ENCODE measurements around the gene TSPAN8. TPM values are rescaled to one million over a fixed set of nuclear protein-coding genes. Genes with fewer than 3 reads are reported as not detected.
A peak's percentile ranks its signal among the peaks of the same experiment; 100 is the strongest.

The TSPAN8 gene
- total RNA-seq, 2 donors from 2014 or later: 36.3 to 240 TPM

- no peaks in the 10 kb centered on the region for H3K4me1 ChIP-seq (replicated peaks)
- intact Hi-C loops (cut with DNase I): no loop called here
- no peak overlapping the region for H3K4me3 ChIP-seq
- WGBS: 67% methylated on average over 5 of the region's 5 CpGs
- TF ChIP-seq POLR2A (IDR thresholded peaks at IDR 0.05): no peak
- TF ChIP-seq POLR2AphosphoS5 (IDR thresholded peaks at IDR 0.05): no peak
- TF ChIP-seq, protein P1, sequence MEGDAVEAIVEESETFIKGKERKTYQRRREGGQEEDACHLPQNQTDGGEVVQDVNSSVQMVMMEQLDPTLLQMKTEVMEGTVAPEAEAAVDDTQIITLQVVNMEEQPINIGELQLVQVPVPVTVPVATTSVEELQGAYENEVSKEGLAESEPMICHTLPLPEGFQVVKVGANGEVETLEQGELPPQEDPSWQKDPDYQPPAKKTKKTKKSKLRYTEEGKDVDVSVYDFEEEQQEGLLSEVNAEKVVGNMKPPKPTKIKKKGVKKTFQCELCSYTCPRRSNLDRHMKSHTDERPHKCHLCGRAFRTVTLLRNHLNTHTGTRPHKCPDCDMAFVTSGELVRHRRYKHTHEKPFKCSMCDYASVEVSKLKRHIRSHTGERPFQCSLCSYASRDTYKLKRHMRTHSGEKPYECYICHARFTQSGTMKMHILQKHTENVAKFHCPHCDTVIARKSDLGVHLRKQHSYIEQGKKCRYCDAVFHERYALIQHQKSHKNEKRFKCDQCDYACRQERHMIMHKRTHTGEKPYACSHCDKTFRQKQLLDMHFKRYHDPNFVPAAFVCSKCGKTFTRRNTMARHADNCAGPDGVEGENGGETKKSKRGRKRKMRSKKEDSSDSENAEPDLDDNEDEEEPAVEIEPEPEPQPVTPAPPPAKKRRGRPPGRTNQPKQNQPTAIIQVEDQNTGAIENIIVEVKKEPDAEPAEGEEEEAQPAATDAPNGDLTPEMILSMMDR (IDR thresholded peaks at IDR 0.05): no peak
- H3K27ac ChIP-seq: no peak overlapping the region
- no peak for DNase-seq (ENCODE audit: low spot score)
- no peaks in the 10 kb centered on the region for H3K27me3 ChIP-seq (replicated peaks; ENCODE audit: insufficient read depth)
- no peaks in the 10 kb centered on the region for H3K9me3 ChIP-seq
- H3K36me3 ChIP-seq: no peaks in the 10 kb centered on the region
Observed at GRCh38 chr12:71186571-71187288, 28.9 kb upstream of the TSPAN8 start.

- Histone ChIP-seq H3K4me1 (replicated peaks) (no peaks in the 10 kb centered on the region), H3K27me3 (replicated peaks; ENCODE audit: insufficient read depth) (no peaks in the 10 kb centered on the region), H3K36me3 (no peaks in the 10 kb centered on the region), H3K4me3 (no peak overlapping the region), H3K27ac (no peak overlapping the region), H3K9me3 (no peaks in the 10 kb centered on the region)
- no peak for DNase-seq (ENCODE audit: low spot score)
- no peak for TF ChIP-seq POLR2A (IDR thresholded peaks at IDR 0.05)
- TF ChIP-seq POLR2AphosphoS5 (IDR thresholded peaks at IDR 0.05): no peak
- TF ChIP-seq, protein P1 (IDR thresholded peaks at IDR 0.05): no peak
- intact Hi-C loops (cut with DNase I): no loop called here
Observed at GRCh38 chr12:71183846-71184245, 26.0 kb upstream of the TSPAN8 start.

- Histone ChIP-seq H3K27ac (no peak overlapping the region), H3K4me1 (replicated peaks) (no peaks in the 10 kb centered on the region), H3K9me3 (no peaks in the 10 kb centered on the region), H3K4me3 (no peak overlapping the region), H3K36me3 (no peaks in the 10 kb centered on the region), H3K27me3 (replicated peaks; ENCODE audit: insufficient read depth) (no peaks in the 10 kb centered on the region)
- TF ChIP-seq POLR2AphosphoS5 (IDR thresholded peaks at IDR 0.05) (no peak), POLR2A (IDR thresholded peaks at IDR 0.05) (no peak)
- TF ChIP-seq, protein P1 (IDR thresholded peaks at IDR 0.05): no peak
- intact Hi-C loops (cut with DNase I): no loop called here
- 59% methylated on average over 1 of the region's 1 CpG for WGBS
- DNase-seq (ENCODE audit: low spot score): no peak
Observed at GRCh38 chr12:71183018-71183417, 25.2 kb upstream of the TSPAN8 start.

- Histone ChIP-seq H3K27ac (peak overlapping the region in 1 of 2 donors; percentile 53), H3K27me3 (replicated peaks; ENCODE audit: insufficient read depth) (no peaks in the 10 kb centered on the region), H3K36me3 (no peaks in the 10 kb centered on the region), H3K9me3 (no peaks in the 10 kb centered on the region), H3K4me3 (no peak overlapping the region), H3K4me1 (replicated peaks) (no peaks in the 10 kb centered on the region)
- TF ChIP-seq POLR2A (IDR thresholded peaks at IDR 0.05): no peak
- TF ChIP-seq, protein P1 (IDR thresholded peaks at IDR 0.05): no peak
- TF ChIP-seq POLR2AphosphoS5 (IDR thresholded peaks at IDR 0.05): peak; percentile 53
- no peak for DNase-seq (ENCODE audit: low spot score)
- intact Hi-C loops (cut with DNase I): no loop called here
Observed at GRCh38 chr12:71178162-71178561, 20.4 kb upstream of the TSPAN8 start.

DNA sequence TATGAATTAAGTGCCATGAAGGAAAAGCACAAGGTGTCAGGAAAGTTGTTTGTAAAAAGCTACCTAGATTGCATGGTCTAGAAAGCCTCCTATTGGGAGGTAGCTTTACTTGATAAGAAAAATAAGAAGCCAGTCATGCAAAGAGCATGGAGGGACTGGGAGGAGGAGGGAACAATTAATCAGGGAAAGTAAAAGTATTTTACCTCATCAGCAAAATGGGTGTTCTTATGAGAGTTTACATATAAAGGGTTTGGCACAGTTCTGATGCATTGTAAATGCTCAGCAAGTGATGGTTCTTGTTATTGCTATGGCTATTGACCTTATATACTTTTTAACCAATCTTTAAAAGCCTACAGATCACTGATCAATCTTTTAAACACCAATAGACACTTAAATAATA, 17.0 kb upstream of the TSPAN8 start:
- no peak for DNase-seq (ENCODE audit: low spot score)
- H3K36me3 ChIP-seq: no peaks in the 10 kb centered on the region
- intact Hi-C loops (cut with DNase I): no loop called here
- no peak for TF ChIP-seq POLR2A (IDR thresholded peaks at IDR 0.05)
- TF ChIP-seq, protein P1 (IDR thresholded peaks at IDR 0.05): no peak
- no peak for TF ChIP-seq POLR2AphosphoS5 (IDR thresholded peaks at IDR 0.05)
- H3K27me3 ChIP-seq (replicated peaks; ENCODE audit: insufficient read depth): no peaks in the 10 kb centered on the region
- no peak overlapping the region for H3K4me3 ChIP-seq
- H3K27ac ChIP-seq: no peak overlapping the region
- no peaks in the 10 kb centered on the region for H3K4me1 ChIP-seq (replicated peaks)
- no peaks in the 10 kb centered on the region for H3K9me3 ChIP-seq

All from prostate gland (tissue), 2 donors.